A549 treated with Mapracorat at 1 μM for 4 hours (cell line): Measurements from ENCODE around the gene GIPC1. TPM values are rescaled to one million over a fixed set of nuclear protein-coding genes. Genes with fewer than 3 reads are reported as not detected.

Experiments
- total RNA-seq: library from RNA; stranded (reverse); fragments of 200-300 nt; extraction: Qiagen RNA extraction; gene quantifications from 5 replicates; pipeline ENCODE4 v1.2.3, GENCODE V29; 2022

The GIPC1 gene, protein sequence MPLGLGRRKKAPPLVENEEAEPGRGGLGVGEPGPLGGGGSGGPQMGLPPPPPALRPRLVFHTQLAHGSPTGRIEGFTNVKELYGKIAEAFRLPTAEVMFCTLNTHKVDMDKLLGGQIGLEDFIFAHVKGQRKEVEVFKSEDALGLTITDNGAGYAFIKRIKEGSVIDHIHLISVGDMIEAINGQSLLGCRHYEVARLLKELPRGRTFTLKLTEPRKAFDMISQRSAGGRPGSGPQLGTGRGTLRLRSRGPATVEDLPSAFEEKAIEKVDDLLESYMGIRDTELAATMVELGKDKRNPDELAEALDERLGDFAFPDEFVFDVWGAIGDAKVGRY
- total RNA-seq: 91.4 to 154 TPM (median 146 TPM) in 5 replicates

DNA sequence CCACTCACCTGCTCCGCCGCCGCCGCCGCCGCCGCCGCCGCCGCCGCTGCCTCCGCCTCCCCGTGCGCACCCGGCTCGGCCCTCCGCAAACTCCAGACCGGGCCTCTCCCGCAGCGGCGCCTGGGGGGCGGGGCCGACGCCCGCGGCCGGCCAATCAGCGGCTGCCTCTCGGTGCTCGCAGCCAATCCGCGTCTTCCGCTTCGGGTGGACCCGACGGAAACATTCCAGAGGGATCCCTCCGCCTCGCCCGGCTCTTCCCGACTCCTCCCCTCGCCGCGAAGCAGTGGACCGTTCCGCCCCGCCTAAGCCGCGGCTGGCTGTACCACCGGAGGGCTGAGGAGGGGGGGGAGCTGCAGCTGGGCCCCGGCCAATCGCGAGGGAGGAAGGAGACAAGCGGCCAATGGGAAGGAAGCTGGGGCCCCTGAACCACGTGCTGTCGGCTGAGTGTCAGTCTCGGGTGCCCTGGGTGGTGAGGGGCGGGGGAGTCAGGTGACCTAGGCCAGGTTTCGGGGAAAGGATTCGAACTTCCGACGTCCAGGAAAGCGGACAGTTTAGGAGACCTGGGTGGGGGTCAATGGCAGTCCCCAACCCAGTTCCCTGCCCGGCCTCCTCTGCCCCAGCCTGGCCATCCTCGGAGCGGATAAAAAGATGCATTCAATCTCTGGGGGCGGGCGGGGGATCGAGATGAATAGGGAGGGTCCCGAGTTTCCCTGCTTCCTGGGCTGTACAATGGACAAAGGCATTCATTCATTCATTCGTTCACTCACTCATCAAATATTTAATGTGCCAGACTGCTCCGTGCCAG lies at the start of gene GIPC1:
GIPC1 (minus strand) TSS at position 99 of the 805 bp plus-strand sequence. CDS start 13,151 bp downstream, outside the sequence.

DNA sequence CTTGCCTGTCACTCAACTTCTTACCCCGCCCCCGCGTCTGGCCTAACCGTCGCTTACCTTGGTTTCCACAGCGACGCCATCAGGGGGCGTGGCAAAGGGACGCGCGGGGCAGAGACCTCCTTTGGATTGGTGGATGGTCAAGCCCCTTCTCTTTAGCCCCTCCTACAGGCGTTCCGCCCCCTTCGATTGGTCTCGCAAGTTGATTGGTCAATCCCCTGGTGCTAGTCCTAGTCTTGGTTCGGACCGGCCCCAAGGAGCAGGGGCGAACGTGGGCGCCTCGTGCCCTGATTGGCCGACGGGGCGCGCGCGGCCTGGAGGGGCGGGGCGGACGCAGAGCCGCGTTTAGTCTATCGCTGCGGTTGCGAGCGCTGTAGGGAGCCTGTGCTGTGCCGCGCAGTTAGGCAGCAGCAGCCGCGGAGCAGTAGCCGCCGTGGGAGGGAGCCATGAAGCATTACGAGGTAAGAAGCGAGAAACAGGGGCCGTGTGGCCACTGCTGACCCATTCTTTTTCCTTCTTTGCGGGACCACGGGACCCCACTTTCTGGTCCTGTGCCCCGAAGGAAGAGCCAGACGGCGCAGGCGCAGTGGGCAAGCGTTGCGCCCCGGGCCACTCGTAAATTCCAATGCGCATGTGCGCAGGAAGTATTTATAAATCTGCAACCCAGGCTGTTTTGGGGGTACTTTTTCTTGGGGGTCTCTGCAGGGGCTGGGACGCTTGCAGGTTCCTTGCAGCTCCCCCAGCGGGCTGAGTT lies 33.5 kb upstream of the GIPC1 start, which contains the start of gene TECR:
TECR (plus strand) TSS at position 341 of the 751 bp plus-strand sequence; CDS start at position 444, 103 bp downstream.

DNA sequence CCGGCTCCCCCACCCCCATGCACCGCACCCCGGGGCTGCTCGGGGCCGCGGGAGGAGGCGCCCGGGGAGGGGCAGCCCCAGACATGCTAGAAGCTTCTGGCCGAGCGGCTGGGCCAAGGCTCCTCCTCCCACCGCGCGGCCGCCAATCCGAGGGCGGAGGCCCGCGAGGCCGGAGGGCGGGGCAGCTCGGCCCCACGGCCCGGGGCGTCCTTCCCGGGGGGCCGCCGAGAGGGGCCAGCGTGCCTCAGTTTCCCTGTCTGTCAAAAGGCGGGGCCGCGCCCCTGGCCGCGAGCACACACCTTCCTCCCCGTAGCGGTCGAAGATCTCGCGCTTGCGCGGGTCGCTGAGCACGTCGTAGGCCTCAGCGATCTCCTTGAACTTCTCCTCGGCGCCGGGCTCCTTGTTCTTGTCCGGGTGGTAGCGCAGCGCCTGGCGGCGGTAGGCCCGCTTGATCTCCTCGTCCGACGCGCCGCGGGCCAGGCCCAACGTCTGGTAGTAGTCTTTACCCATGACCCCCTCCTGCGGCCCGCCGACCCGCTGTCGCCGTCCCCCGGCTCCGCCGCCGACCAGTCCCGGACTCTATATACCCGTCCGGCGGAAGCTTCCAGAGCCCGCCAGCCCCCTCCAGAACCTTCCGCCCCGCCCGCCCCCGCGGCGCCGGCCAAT lies 22.0 kb upstream of the GIPC1 start, which contains the start of gene DNAJB1:
DNAJB1 (minus strand) TSS at position 558 of the 666 bp plus-strand sequence; CDS start at position 510, 48 bp downstream.

DNA sequence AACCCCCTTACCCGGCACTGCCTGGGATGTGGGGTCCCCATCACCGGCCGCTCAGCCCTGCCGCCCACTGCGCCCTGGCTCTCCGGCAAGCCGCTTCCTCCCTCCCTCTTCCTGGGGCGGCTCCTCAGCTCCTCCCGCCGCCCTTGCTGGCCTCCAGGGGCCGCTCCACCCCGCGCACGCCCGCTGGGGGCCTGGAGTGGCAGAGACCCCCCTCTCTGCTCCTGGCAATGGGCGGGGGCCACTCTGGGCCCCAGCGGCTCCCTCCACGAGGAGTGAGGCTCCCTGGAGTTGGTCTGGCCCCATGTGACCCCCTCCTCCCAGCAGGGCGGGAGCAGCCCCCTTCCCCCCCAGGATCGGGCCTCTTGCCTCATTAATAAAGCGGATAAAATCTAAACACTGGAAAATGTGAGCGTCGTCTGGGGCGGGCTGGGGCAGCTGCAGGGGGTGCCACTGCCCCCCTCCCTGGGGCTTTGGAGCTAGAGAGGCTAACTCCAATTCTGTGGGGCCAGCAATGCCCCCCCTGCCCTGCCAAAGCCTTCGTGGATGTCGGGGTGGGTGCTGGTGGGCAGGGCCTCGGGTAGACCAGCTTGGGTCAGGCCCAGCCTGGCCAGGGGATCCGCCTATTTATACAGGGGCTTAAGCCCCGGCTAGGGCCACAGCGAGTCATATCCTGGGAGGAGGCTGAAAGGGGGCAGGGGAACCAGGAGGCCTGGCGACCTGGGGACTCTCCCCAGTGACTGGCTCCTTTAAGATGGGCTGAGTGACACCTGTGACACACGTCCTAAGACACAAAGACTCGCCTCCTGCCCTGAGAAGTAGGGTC lies 20.5 kb downstream of the GIPC1 start, which contains the start of gene PTGER1:
PTGER1 (minus strand) TSS at position 104 of the 823 bp plus-strand sequence. CDS start 1,034 bp downstream, outside the sequence.

DNA sequence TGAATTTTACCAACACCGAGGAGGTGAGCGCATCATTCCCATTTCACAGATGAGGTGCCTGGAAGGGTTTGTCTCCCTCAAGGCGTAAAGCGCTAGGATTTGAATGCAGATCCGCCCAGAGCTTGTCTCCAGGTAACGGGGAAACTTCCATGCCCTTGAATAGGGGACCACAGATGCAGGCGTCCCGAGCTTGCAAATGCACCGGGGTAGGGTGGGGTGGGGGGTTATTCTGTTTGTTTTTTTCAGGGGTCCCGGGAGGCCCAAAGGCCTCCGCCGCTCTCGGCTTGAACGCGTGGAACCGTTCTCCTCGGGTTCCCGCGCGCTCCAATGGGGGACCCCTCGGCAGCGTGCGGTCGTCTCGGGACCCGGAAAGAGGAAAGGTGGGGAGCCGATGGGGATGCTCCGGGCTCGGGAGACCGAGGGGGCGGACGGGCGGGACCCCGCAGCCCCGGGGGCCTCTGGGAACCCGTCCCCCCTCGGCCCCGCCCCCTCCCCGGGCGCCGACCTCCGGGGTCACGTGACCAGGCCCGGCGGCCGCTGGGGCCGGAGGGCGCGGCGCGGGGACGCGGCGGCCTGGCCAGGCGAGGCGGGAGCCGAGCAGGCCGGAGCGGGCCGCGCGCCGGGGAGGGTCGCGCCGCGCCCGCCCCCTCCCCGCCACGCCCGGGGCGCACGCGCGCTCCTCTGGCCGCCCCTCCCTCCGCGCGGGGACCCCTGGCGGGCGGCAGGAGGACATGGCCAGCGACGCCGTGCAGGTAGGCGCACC lies 63.0 kb downstream of the GIPC1 start, which contains the start of gene PKN1:
PKN1 (plus strand) TSS at position 516 of the 763 bp plus-strand sequence; CDS start at position 732, 216 bp downstream.

Other genes starting within 250 kb of the GIPC1 start
- 62.9 to 95.1 TPM (median 88.0 TPM) in 5 replicates for gene ADGRE5, start 114.7 kb downstream of the GIPC1 start, total RNA-seq
- gene DDX39A, start 76.8 kb downstream of the GIPC1 start, total RNA-seq: 113 to 138 TPM (median 128 TPM) in 5 replicates
- gene PKN1, start 62.8 kb downstream of the GIPC1 start, total RNA-seq: 63.8 to 83.2 TPM (median 81.1 TPM) in 5 replicates
- 0.09 to 0.26 TPM (median 0.12 TPM) in 5 replicates for gene PTGER1, start 20.8 kb downstream of the GIPC1 start, total RNA-seq
- gene DNAJB1, start 22.3 kb upstream of the GIPC1 start, total RNA-seq: 175 to 239 TPM (median 206 TPM) in 5 replicates
- gene TECR, start 33.5 kb upstream of the GIPC1 start, total RNA-seq: 155 to 183 TPM (median 173 TPM) in 5 replicates
- 176 to 210 TPM (median 197 TPM) in 5 replicates for gene NDUFB7, start 75.9 kb upstream of the GIPC1 start, total RNA-seq
- not detected in 5 replicates for gene CLEC17A, start 87.0 kb upstream of the GIPC1 start, total RNA-seq
- gene ADGRE3, start 178.7 kb upstream of the GIPC1 start, total RNA-seq: not detected in 5 replicates
- gene ZNF333, start 193.9 kb upstream of the GIPC1 start, total RNA-seq: 2.0 to 3.5 TPM (median 3.1 TPM) in 5 replicates